Common myeloid progenitor, CD34-positive (primary cell): ENCODE measurements around the gene TAAR2.

ENCODE experiments used
- CTCF ChIA-PET: fragments of 350-600 bp; sonication (Branson Sonifier 250); formaldehyde crosslinking; loops from one replicate; lab custom pipeline; 2021; ENCODE audit warnings: antibody characterized with exemption; lab: Charles Lee
- POLR2A ChIA-PET: fragments of 350-600 bp; sonication (Branson Sonifier 250); formaldehyde crosslinking; loops from one replicate; lab custom pipeline; 2021; ENCODE audit warnings: antibody characterized with exemption; lab: Charles Lee
- DNase-seq, 3 donors: peaks; one replicate each; pipeline versions ENCODE4 v3.0.0 to v3.0.0-alpha.2; 2013
- H3K27ac ChIP-seq, 2 experiments: 1 replicate in 1 of 2; 2 replicates in 1 of 2; pipeline ENCODE4 v1.7.0; 2013; ENCODE audit warnings: inconsistent platforms in 2 of 2, low read length in 2 of 2, mild to moderate bottlenecking in 2 of 2, low read depth in 1 of 2, moderate library complexity in 1 of 2; ENCODE audit not compliant: severe bottlenecking in 2 of 2, insufficient read depth in 1 of 2, poor library complexity in 1 of 2
- H3K27me3 ChIP-seq, 5 experiments: replicated peaks in 2 of 5; 1 replicate in 3 of 5; 2 replicates in 2 of 5; pipeline versions ENCODE4 v1.6.1 to v1.7.0; 2013; ENCODE audit warnings: low read length in 4 of 5, mild to moderate bottlenecking in 2 of 5, moderate library complexity in 2 of 5, inconsistent platforms in 1 of 5; ENCODE audit not compliant: insufficient read depth in 5 of 5, control insufficient read depth in 4 of 5
- H3K36me3 ChIP-seq, 4 experiments: 1 replicate in 2 of 4; 2 replicates in 2 of 4; pipeline versions ENCODE4 v1.6.1 to v1.7.0; 2013; ENCODE audit warnings: low read length in 3 of 4, control low read depth in 1 of 4, mild to moderate bottlenecking in 1 of 4; ENCODE audit not compliant: control insufficient read depth in 4 of 4, insufficient read depth in 4 of 4
- H3K4me1 ChIP-seq, 4 experiments: 1 replicate in 3 of 4; 2 replicates in 1 of 4; pipeline versions ENCODE4 v1.6.1 to v1.7.1; 2013; ENCODE audit warnings: low read length in 3 of 4, mild to moderate bottlenecking in 3 of 4, control low read depth in 1 of 4, inconsistent platforms in 1 of 4, moderate library complexity in 1 of 4; ENCODE audit not compliant: control insufficient read depth in 4 of 4, insufficient read depth in 4 of 4; ENCODE audit errors: control extremely low read depth in 1 of 4
- H3K4me3 ChIP-seq, 7 experiments: 1 replicate in 4 of 7; 2 replicates in 3 of 7; pipeline versions ENCODE4 v1.5.1 to v1.7.0; 2013; ENCODE audit warnings: mild to moderate bottlenecking in 7 of 7, low read length in 6 of 7, moderate library complexity in 6 of 7, inconsistent platforms in 2 of 7, low read depth in 2 of 7, control low read depth in 1 of 7; ENCODE audit not compliant: insufficient read depth in 4 of 7, control insufficient read depth in 1 of 7; ENCODE audit errors: extremely low read depth in 1 of 7
- H3K9me3 ChIP-seq, 5 experiments: 1 replicate in 4 of 5; 2 replicates in 1 of 5; pipeline versions ENCODE4 v1.6.1 to v1.7.1; 2013; ENCODE audit warnings: low read length in 4 of 5, mild to moderate bottlenecking in 2 of 5, inconsistent platforms in 1 of 5, low read depth in 1 of 5, moderate library complexity in 1 of 5; ENCODE audit not compliant: control insufficient read depth in 4 of 5, insufficient read depth in 2 of 5; ENCODE audit errors: control extremely low read depth in 1 of 5
- WGBS: methylation state at CpG from one replicate; pipeline ENCODE4 v1.1.5; 2013; ENCODE audit not compliant: insufficient coverage; 5-methylcytosine and 5-hydroxymethylcytosine counted together

Gene TAAR2

DNA sequence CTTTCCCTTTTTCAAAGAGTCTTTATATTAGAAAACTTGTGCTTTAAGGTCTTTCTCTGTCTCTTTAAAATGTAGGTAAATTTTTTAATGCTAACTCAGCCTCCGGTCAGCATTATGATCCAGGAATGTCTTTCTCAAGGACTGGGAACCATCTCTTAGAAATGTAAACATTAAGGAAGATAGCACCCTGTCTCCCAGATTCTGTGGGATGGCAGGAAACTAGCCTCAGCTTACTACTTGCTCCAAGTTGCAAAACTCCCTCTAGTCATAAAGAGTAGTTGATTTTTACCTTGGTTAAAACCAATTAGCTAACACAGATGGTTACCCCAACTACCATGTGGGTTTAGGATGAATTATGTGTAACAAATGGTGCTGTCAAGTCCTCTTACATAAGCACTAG lies 39.6 kb upstream of the TAAR2 start:
- no peak for DNase-seq
- Histone ChIP-seq H3K4me1 (no peaks in the 10 kb centered on the region), H3K36me3 (no peaks in the 10 kb centered on the region), H3K9me3 (peaks cover 0 to 4% (median 0%) of the 10 kb centered on the region in 5 experiments), H3K27ac (no peak overlapping the region), H3K27me3 (no peaks in the 10 kb centered on the region), H3K4me3 (no peak overlapping the region)
- POLR2A ChIA-PET: no interaction called here
- CTCF ChIA-PET: no interaction called here
- WGBS: 100% methylated on average over 1 of the region's 1 CpG

- H3K9me3 ChIP-seq: peaks cover 0 to 4% (median 0%) of the 10 kb centered on the region in 5 experiments
- H3K27me3 ChIP-seq: no peaks in the 10 kb centered on the region
- H3K4me1 ChIP-seq: no peaks in the 10 kb centered on the region
- no peak overlapping the region for H3K27ac ChIP-seq
- POLR2A ChIA-PET: no interaction called here
- no peak for DNase-seq
- CTCF ChIA-PET: interaction anchor here (1.5 kb wide), 1 partner anchor 106 kb away, joined by 3 read pairs; no protein-coding TSS in a partner anchor
- H3K36me3 ChIP-seq: no peaks in the 10 kb centered on the region
- no CpG with 5 or more reads among the region's 4 CpGs for WGBS
- no peak overlapping the region for H3K4me3 ChIP-seq
Measured at GRCh38 chr6:132661906-132662305, 37.8 kb upstream of the TAAR2 start.

DNA sequence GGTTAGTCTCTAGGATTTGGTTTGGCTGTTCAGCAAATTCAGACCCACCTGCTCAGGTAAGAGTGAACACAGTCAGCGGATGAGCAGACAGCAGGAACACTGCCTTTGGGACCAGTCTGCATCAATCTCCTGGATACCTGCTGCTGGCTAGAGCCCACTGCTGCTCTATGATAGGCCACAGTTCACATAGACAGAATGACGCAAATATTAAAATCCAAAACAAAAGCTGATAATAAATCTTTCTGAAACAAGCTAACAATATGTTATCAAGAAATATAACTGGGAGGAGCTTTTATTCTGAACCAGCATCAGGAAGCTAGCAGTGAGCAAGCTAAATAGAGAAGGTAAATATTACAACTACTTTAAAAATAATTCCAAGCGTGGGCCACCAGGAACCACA lies 35.0 kb upstream of the TAAR2 start, which contains the start of gene TAAR1:
TAAR1 (minus strand) TSS at position 101 of the 400 bp plus-strand sequence. CDS start 13,179 bp downstream, outside the sequence.
- Histone ChIP-seq H3K4me1 (no peaks in the 10 kb centered on the region), H3K9me3 (no peaks in the 10 kb centered on the region), H3K36me3 (no peaks in the 10 kb centered on the region), H3K27ac (no peak within 1 kb of the TSS), H3K27me3 (no peaks in the 10 kb centered on the region), H3K4me3 (no peak within 1 kb of the TSS)
- ChIA-PET CTCF (interaction anchor here (1.0 kb wide), 1 partner anchor 109 kb away, joined by 3 read pairs; no protein-coding TSS in a partner anchor), POLR2A (no interaction called here)
- no peak for DNase-seq
- 100% methylated on average over 1 of the region's 3 CpGs for WGBS

DNA sequence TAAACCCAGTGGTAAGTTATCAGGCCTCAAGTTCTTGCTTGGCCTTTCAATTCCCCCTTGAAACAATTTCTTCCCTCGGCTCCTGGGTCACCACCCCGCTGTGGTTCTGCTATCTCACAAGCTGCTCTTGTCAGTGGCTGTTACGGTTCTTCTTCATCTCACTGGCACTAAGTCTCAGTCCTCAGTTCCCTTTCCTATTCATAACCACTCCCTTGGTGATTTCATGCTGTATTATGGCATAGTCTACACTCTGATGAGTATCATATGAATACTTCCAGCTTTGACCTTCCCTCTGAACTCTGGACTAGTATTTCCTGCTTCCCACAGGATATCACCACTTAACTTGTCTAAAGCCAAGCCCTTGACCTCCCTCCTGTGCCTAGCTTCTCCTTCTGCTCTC lies 27.0 kb upstream of the TAAR2 start:
- H3K4me3 ChIP-seq: no peak overlapping the region
- H3K36me3 ChIP-seq: no peaks in the 10 kb centered on the region
- ChIA-PET POLR2A (no interaction called here), CTCF (no interaction called here)
- no peaks in the 10 kb centered on the region for H3K4me1 ChIP-seq
- no peak for DNase-seq
- H3K27ac ChIP-seq: no peak overlapping the region
- peaks cover 0 to 1% (median 0%) of the 10 kb centered on the region in 5 experiments for H3K9me3 ChIP-seq
- 87% methylated on average over 3 of the region's 3 CpGs for WGBS
- no peaks in the 10 kb centered on the region for H3K27me3 ChIP-seq

DNA sequence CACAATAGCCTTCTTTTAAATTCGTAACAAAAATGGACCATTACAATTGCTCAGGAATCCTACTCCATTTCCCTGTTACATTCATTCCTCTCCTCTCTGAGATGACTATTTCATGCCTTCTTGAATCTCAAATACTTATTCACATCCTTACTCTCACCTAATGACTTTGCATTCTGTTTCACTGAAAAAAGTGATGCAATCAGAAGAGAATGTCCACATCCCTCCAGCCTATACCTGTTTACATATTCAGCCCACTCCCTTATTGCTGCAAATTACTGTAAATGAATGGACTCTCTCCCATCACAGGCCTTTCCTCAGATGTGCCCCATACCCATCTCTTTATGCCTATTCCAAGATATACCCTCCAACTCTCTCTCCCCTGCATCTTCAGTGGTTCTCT lies 26.4 kb upstream of the TAAR2 start:
- no peak overlapping the region for H3K4me3 ChIP-seq
- POLR2A ChIA-PET: no interaction called here
- 100% methylated on average over 1 of the region's 1 CpG for WGBS

GRCh38 chr6:132648828-132649227 lies 24.8 kb upstream of the TAAR2 start:
- 100% methylated on average over 2 of the region's 2 CpGs for WGBS
- CTCF ChIA-PET: no interaction called here
- POLR2A ChIA-PET: no interaction called here
- Histone ChIP-seq H3K4me1 (no peaks in the 10 kb centered on the region), H3K36me3 (no peaks in the 10 kb centered on the region), H3K27me3 (no peaks in the 10 kb centered on the region), H3K9me3 (peaks cover 0 to 1% (median 0%) of the 10 kb centered on the region in 5 experiments), H3K27ac (no peak overlapping the region), H3K4me3 (no peak overlapping the region)
- no peak for DNase-seq

More for the DNA sequence above, 26.4 kb upstream of the TAAR2 start:
- Histone ChIP-seq H3K27ac (no peak overlapping the region), H3K27me3 (no peaks in the 10 kb centered on the region), H3K9me3 (peaks cover 0 to 1% (median 0%) of the 10 kb centered on the region in 5 experiments), H3K4me1 (no peaks in the 10 kb centered on the region), H3K36me3 (no peaks in the 10 kb centered on the region)
- no peak for DNase-seq
- CTCF ChIA-PET: interaction anchor here (1.0 kb wide), 1 partner anchor 16 kb away, joined by 3 read pairs; no protein-coding TSS in a partner anchor

DNA sequence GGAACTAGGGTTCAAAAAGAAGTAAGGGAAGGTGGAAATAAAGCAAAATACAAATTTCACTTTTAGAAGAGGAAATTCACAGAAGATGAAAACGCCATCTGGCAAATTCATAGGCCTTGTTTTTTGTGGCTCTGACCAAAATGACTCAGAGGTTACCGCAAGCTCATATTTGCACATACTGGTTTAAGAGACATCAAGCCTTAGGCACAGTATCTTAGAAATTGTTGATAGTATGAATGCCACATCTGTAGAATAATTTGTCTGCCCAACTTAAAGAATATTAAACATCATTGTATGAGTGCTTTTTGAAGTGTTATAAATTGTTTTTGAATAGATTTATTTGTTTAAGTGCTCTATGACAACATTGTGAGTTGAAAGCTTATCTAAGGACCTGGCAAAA lies 24.3 kb upstream of the TAAR2 start:
- ChIA-PET POLR2A (no interaction called here), CTCF (no interaction called here)
- peaks cover 0 to 1% (median 0%) of the 10 kb centered on the region in 5 experiments for H3K9me3 ChIP-seq
- H3K4me3 ChIP-seq: no peak overlapping the region
- no peaks in the 10 kb centered on the region for H3K27me3 ChIP-seq
- no peak overlapping the region for H3K27ac ChIP-seq
- DNase-seq: peak in 2 of 3 donors; percentile 59 to 72
- H3K4me1 ChIP-seq: no peaks in the 10 kb centered on the region
- no peaks in the 10 kb centered on the region for H3K36me3 ChIP-seq
- WGBS: no CpG with 5 or more reads among the region's 2 CpGs
